Measurements from ENCODE around the gene ROR2.

- TF ChIP-seq, protein P1, sequence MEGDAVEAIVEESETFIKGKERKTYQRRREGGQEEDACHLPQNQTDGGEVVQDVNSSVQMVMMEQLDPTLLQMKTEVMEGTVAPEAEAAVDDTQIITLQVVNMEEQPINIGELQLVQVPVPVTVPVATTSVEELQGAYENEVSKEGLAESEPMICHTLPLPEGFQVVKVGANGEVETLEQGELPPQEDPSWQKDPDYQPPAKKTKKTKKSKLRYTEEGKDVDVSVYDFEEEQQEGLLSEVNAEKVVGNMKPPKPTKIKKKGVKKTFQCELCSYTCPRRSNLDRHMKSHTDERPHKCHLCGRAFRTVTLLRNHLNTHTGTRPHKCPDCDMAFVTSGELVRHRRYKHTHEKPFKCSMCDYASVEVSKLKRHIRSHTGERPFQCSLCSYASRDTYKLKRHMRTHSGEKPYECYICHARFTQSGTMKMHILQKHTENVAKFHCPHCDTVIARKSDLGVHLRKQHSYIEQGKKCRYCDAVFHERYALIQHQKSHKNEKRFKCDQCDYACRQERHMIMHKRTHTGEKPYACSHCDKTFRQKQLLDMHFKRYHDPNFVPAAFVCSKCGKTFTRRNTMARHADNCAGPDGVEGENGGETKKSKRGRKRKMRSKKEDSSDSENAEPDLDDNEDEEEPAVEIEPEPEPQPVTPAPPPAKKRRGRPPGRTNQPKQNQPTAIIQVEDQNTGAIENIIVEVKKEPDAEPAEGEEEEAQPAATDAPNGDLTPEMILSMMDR (IDR thresholded peaks at IDR 0.05): no peak
- no peak for TF ChIP-seq POLR2A (IDR thresholded peaks at IDR 0.05)
These were observed 46.7 kb downstream of the ROR2 start for GRCh38 chr9:91903126-91903911.

Measured in thyroid gland (tissue), 4 donors.